ENCODE measurements around the gene ATG13.

The ATG13 gene

GRCh38 chr11:46722566-46723358 is 105.4 kb downstream of the ATG13 start:
- no peak overlapping the region for H3K4me3 ChIP-seq (replicated peaks in 1 of 2; ENCODE audit: low read depth in 2 of 2, low read length in 2 of 2)
- no peak for TF ChIP-seq CTCF (IDR thresholded peaks at IDR 0.05; ENCODE audit: low read depth, low read length)
- no peak for DNase-seq (ENCODE audit: low read depth in 2 of 2)

GRCh38 chr11:46723359-46723680 is 106.0 kb downstream of the ATG13 start:
- DNase-seq (ENCODE audit: low read depth in 2 of 2): no peak
- TF ChIP-seq CTCF (IDR thresholded peaks at IDR 0.05; ENCODE audit: low read depth, low read length): no peak
- no peak overlapping the region for H3K4me3 ChIP-seq (replicated peaks in 1 of 2; ENCODE audit: low read depth in 2 of 2, low read length in 2 of 2)

GRCh38 chr11:46724088-46724487 is 106.7 kb downstream of the ATG13 start:
- DNase-seq (ENCODE audit: low read depth in 2 of 2): no peak
- H3K4me3 ChIP-seq (replicated peaks in 1 of 2; ENCODE audit: low read depth in 2 of 2, low read length in 2 of 2): no peak overlapping the region
- TF ChIP-seq CTCF (IDR thresholded peaks at IDR 0.05; ENCODE audit: low read depth, low read length): no peak

Data from cardiac fibroblast (primary cell).